HepG2 (cell line): ENCODE measurements around the gene RBM3. TPM values are rescaled to one million over a fixed set of nuclear protein-coding genes. Genes with fewer than 3 reads are reported as not detected.

Experiments
- ATAC-seq: fragments of 200-7000 bp; cut with Tn5 transposase; 3 replicates; pipeline ENCODE4 v1.9.1; 2020; ENCODE audit warnings: mild to moderate bottlenecking, moderate library complexity
- BruUV-seq: library from RNA; stranded (reverse); fragments of 400-500 nt; replicated peaks from 2 replicates; lab custom pipeline; 2021; lab: Mats Ljungman, UMichigan
- CTCF ChIA-PET: fragments of 300-600 bp; formaldehyde crosslinking; extraction: SDS; loops from one replicate; lab custom pipeline; 2021; ENCODE audit warnings: low total read pairs, inconsistent platforms, low intra/inter-chr PET ratio; lab: Yijun Ruan, JAX
- POLR2A ChIA-PET: fragments of 350-600 bp; sonication (Branson Sonifier 250); formaldehyde crosslinking; loops from one replicate; lab custom pipeline; 2020; ENCODE audit warnings: antibody characterized with exemption, inconsistent platforms; lab: Yijun Ruan, JAX
- DNase-seq: peaks from one replicate; pipeline ENCODE4 v3.0.0-alpha.2; 2015; ENCODE audit warnings: low spot score
- FAIRE-seq: peaks from 3 replicates; lab custom pipeline; 2011; peaks lifted over from hg19 to GRCh38; lab: Jason Lieb, UNC
- H2AFZ ChIP-seq: one replicate; pipeline ENCODE4 v1.6.1; 2011; ENCODE audit warnings: low read length, inconsistent platforms
- H3K27ac ChIP-seq: fragments of 300-600 bp; 3 replicates; pipeline ENCODE4 v1.8.0; 2011; ENCODE audit warnings: mixed run types, mild to moderate bottlenecking, mixed read lengths, low read length, inconsistent platforms; ENCODE audit not compliant: insufficient read depth; ENCODE audit errors: extremely low read length
- H3K27me3 ChIP-seq, 2 experiments: fragments of 200-600 bp in 1 of 2; 2 replicates in 1 of 2; 3 replicates in 1 of 2; pipeline versions ENCODE4 v1.6.0 to v1.8.0; 2011; ENCODE audit warnings: low read length in 2 of 2, mild to moderate bottlenecking in 2 of 2, moderate library complexity in 2 of 2, inconsistent platforms in 1 of 2; ENCODE audit not compliant: insufficient read depth in 2 of 2, control insufficient read depth in 1 of 2
- H3K36me3 ChIP-seq, 2 experiments: fragments of 200-600 bp in 1 of 2; replicated peaks in 1 of 2; 2 replicates in 1 of 2; 3 replicates in 1 of 2; pipeline versions ENCODE4 v1.5.1 to v1.8.0; 2011; ENCODE audit warnings: low read length in 2 of 2, inconsistent platforms in 1 of 2; ENCODE audit not compliant: insufficient read depth in 2 of 2, control insufficient read depth in 1 of 2
- H3K4me1 ChIP-seq: 2 replicates; pipeline ENCODE4 v1.5.1; 2012; ENCODE audit warnings: low read length, inconsistent platforms; ENCODE audit not compliant: insufficient read depth
- H3K4me2 ChIP-seq: 2 replicates; pipeline ENCODE4 v1.6.0; 2011; ENCODE audit warnings: low read depth, low read length, inconsistent platforms
- H3K4me3 ChIP-seq, 3 experiments: fragments of 200-600 bp in 1 of 3; sonication (generic), shearing (Covaris generic) in 1 of 3; replicated peaks in 1 of 3; 2 replicates each; pipeline ENCODE4 v1.5.1; 2011 to 2016; ENCODE audit warnings: low read length in 3 of 3, inconsistent platforms in 2 of 3, low read depth in 2 of 3, mild to moderate bottlenecking in 2 of 3, control low read depth in 1 of 3, mixed read lengths in 1 of 3; ENCODE audit not compliant: insufficient read depth in 1 of 3
- H3K79me2 ChIP-seq: one replicate; pipeline ENCODE4 v1.6.1; 2011; ENCODE audit warnings: low read length, inconsistent platforms; ENCODE audit not compliant: insufficient read depth
- H3K9ac ChIP-seq: 2 replicates; pipeline ENCODE4 v1.6.0; 2011; ENCODE audit warnings: mild to moderate bottlenecking, low read depth, low read length, inconsistent platforms; ENCODE audit not compliant: insufficient read depth
- H3K9me3 ChIP-seq: 2 replicates; pipeline ENCODE4 v1.5.1; 2012; ENCODE audit warnings: mild to moderate bottlenecking, low read length
- H4K20me1 ChIP-seq: 2 replicates; pipeline ENCODE4 v1.6.0; 2011; ENCODE audit warnings: inconsistent platforms, mild to moderate bottlenecking, low read length, moderate library complexity; ENCODE audit not compliant: insufficient read depth
- ATAD3A ChIP-seq: sonication (generic); formaldehyde crosslinking; IDR thresholded peaks from 2 replicates; pipeline ENCODE4 v1.4.0; 2020; ENCODE audit warnings: missing genetic modification reagents
- ELF1 ChIP-seq: sonication (generic); formaldehyde crosslinking; IDR thresholded peaks from 2 replicates; pipeline ENCODE4 v1.4.0; 2020; ENCODE audit warnings: missing genetic modification reagents
- GABPB1 ChIP-seq: IDR thresholded peaks from 2 replicates; pipeline ENCODE4 v1.6.1; 2016; ENCODE audit warnings: mild to moderate bottlenecking, missing genetic modification reagents, moderate library complexity, missing compliant biosample characterization
- GTF2F1 ChIP-seq: fragments of 150-350 bp; IDR thresholded peaks from 2 replicates; pipeline ENCODE4 v1.6.1; 2014; ENCODE audit warnings: low read length
- HOXD1 ChIP-seq: sonication (generic); formaldehyde crosslinking; IDR thresholded peaks from 2 replicates; pipeline ENCODE4 v1.5.0; 2020; ENCODE audit warnings: missing genetic modification reagents
- REL ChIP-seq: sonication (generic); formaldehyde crosslinking; conservative IDR thresholded peaks from 2 replicates; pipeline ENCODE4 v1.8.0; 2022; ENCODE audit warnings: mild to moderate bottlenecking, missing genetic modification reagents, moderate library complexity
- SKI ChIP-seq: fragments of 450-650 bp; IDR thresholded peaks from one replicate; pipeline ENCODE4 v1.6.1; 2018; ENCODE audit warnings: mild to moderate bottlenecking; ENCODE audit not compliant: partially characterized antibody
- SNAI1 ChIP-seq: sonication (generic); formaldehyde crosslinking; IDR thresholded peaks from 2 replicates; pipeline ENCODE4 v1.5.0; 2020; ENCODE audit warnings: mild to moderate bottlenecking, missing genetic modification reagents, borderline replicate concordance
- SP5 ChIP-seq: IDR thresholded peaks from 2 replicates; pipeline ENCODE4 v1.6.1; 2016; ENCODE audit warnings: low read depth, borderline replicate concordance
- SRF ChIP-seq: IDR thresholded peaks from 2 replicates; pipeline ENCODE4 v1.6.1; 2011; ENCODE audit warnings: mild to moderate bottlenecking, low read depth, low read length, moderate library complexity
- TCF7 ChIP-seq: sonication (generic); IDR thresholded peaks from 2 replicates; pipeline ENCODE4 v1.6.1; 2016; ENCODE audit warnings: antibody characterized with exemption, low read depth
- ZNF24 ChIP-seq: fragments of 450-650 bp; IDR thresholded peaks from 2 replicates; pipeline ENCODE4 v1.6.1; 2017; ENCODE audit warnings: antibody characterized with exemption, mild to moderate bottlenecking
- ZNF33B ChIP-seq: sonication (generic); formaldehyde crosslinking; IDR thresholded peaks from 2 replicates; pipeline ENCODE4 v1.5.1; 2020; ENCODE audit warnings: mild to moderate bottlenecking, missing genetic modification reagents
- ZSCAN20 ChIP-seq: sonication (generic); formaldehyde crosslinking; IDR thresholded peaks from 2 replicates; pipeline ENCODE4 v1.4.0; 2020; ENCODE audit warnings: missing genetic modification reagents, mild to moderate bottlenecking, borderline replicate concordance
- WGBS: methylation state at CpG from one replicate; pipeline ENCODE4 v1.1.6; 2017; ENCODE audit warnings: low lambda C conversion rate; 5-methylcytosine and 5-hydroxymethylcytosine counted together
- in situ Hi-C: cut with HindIII; loops from 2 replicates; pipeline ENCODE4 v1.10.0; 2017; ENCODE audit warnings: low pct_unique_long_range_greater_than_20kb; ENCODE audit not compliant: extremely low pct_ligation_motif_present
- intact Hi-C: fragments of 100-400 bp; cut with micrococcal nuclease; formaldehyde crosslinking; loops from one replicate; pipeline ENCODE4 v1.10.0; 2022; ENCODE audit not compliant: unreplicated experiment
- polyA plus RNA-seq, 8 experiments: library from polyadenylated mRNA; depleted of rRNA in 3 of 8; stranded (reverse) in 7 of 8; unstranded in 1 of 8; fragments of >200 nt; fragmentation: Illumina TruSeq in 4 of 8; extraction: Trizol in 4 of 8; gene quantifications; 2 replicates each; pipeline versions ENCODE4 v1.2.1 to v1.2.3, GENCODE V29; 2011 to 2016; ENCODE audit warnings: low read depth in 4 of 8, missing spikeins in 1 of 8, mixed read lengths in 1 of 8; ENCODE audit not compliant: insufficient read depth in 1 of 8
- total RNA-seq, 5 experiments: library from RNA; depleted of rRNA; stranded (reverse); fragments of >200 nt; fragmentation: Illumina TruSeq; extraction: Trizol; gene quantifications; 2 replicates each; pipeline ENCODE4 v1.2.3, GENCODE V29; 2016; ENCODE audit warnings: low read depth in 1 of 5
- TF ChIP-seq, protein P1 (sequence below): sonication (generic); formaldehyde crosslinking; IDR thresholded peaks from 2 replicates; pipeline ENCODE4 v1.5.0; 2020; ENCODE audit warnings: missing genetic modification reagents, mild to moderate bottlenecking, borderline replicate concordance

The RBM3 gene
- total and polyA plus RNA-seq, 2 of the 13 experiments (the other 11 are each of a cell fraction or from before 2014, with no cell fraction given) = 123 to 182 TPM

GRCh38 chrX:48531358-48531959 is 42.8 kb upstream of the RBM3 start (continued):
- no peak for TF ChIP-seq SKI

DNA sequence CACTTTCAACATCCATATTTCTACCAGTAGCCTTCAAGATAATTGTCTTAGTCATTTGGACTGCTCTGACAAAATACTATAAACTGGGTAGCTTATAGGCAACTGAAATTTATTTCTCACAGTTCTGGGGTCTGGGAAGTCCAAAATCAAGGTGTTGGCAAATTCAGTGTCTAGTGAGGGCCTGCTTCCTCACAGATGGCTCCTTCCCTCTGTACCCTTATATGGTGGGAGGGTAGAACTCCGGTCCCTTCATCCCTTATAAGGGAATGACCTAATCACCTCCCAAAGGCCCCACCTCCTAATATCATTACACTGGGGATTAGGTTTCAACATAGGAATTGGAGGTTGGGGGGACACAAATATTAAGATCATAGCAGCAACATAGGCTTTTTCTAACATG is 42.1 kb upstream of the RBM3 start:
- Histone ChIP-seq H3K79me2 (no peaks in the 10 kb centered on the region), H3K9me3 (no peaks in the 10 kb centered on the region), H3K27me3 (no peaks in the 10 kb centered on the region), H4K20me1 (no peaks in the 10 kb centered on the region), H3K4me3 (no peak overlapping the region), H3K9ac (no peak overlapping the region), H3K27ac (no peak overlapping the region), H3K4me2 (no peak overlapping the region), H2AFZ (no peak overlapping the region), H3K4me1 (peaks cover 9% of the 10 kb centered on the region), H3K36me3 (peaks cover 1 to 7% of the 10 kb centered on the region in 2 experiments; a peak in 2 of 5 replicates)
- intact Hi-C loops = loop anchor here (10.0 kb wide), 1 partner anchor 57 kb away; the partner anchor contains the start of genes FTSJ1 and SLC38A5
- 100% methylated on average over 1 of the region's 1 CpG for WGBS
- BruUV-seq = no TSS peak
- CTCF ChIA-PET = no interaction called here
- in situ Hi-C loops = no loop called here
- ATAC-seq = no peak
- DNase-seq = no peak
- POLR2A ChIA-PET = interaction anchor here (2.1 kb wide), 1 partner anchor 10 kb away, joined by 6 read pairs; the partner anchor contains the start of gene EBP
- FAIRE-seq = no peak
- TF ChIP-seq REL (CRISPR knock-in tag) (no peak), ZSCAN20 (CRISPR knock-in tag) (no peak)
- TF ChIP-seq, all 625 proteins: peak for 0

- in situ Hi-C loops (no loop called here), intact Hi-C loops (loop anchor here (10.0 kb wide), 1 partner anchor 58 kb away; the partner anchor contains the start of genes FTSJ1 and SLC38A5)
- POLR2A ChIA-PET = no interaction called here
- no peaks in the 10 kb centered on the region for H3K79me2 ChIP-seq
- BruUV-seq = no TSS peak
- WGBS = 97% methylated on average over 3 of the region's 3 CpGs
- ATAC-seq = no peak
- H3K4me1 ChIP-seq = peaks cover 9% of the 10 kb centered on the region
- peaks cover under 1 to 3% of the 10 kb centered on the region in 2 experiments; a peak in 2 of 5 replicates for H3K36me3 ChIP-seq
- CTCF ChIA-PET = no interaction called here
- no peak overlapping the region for H2AFZ ChIP-seq
- DNase-seq = no peak
- no peak for FAIRE-seq
- H3K27me3 ChIP-seq = no peaks in the 10 kb centered on the region
- H3K27ac ChIP-seq = no peak overlapping the region
- no peak overlapping the region for H3K4me3 ChIP-seq
- no peak overlapping the region for H3K9ac ChIP-seq
- H3K9me3 ChIP-seq = no peaks in the 10 kb centered on the region
- no peak overlapping the region for H3K4me2 ChIP-seq
- no peak for TF ChIP-seq SNAI1 (CRISPR knock-in tag)
- TF ChIP-seq ELF1 (CRISPR knock-in tag) = no peak
- TF ChIP-seq HOXD1 (CRISPR knock-in tag) = no peak
- no peak for TF ChIP-seq GABPB1 (CRISPR knock-in tag)
- no peak for TF ChIP-seq ZNF24
- TF ChIP-seq ZNF33B = no peak
- no peak for TF ChIP-seq ATAD3A
- no peak for TF ChIP-seq TCF7
- no peak for TF ChIP-seq GTF2F1
- TF ChIP-seq SP5 (CRISPR knock-in tag) = no peak
- TF ChIP-seq, protein P1, sequence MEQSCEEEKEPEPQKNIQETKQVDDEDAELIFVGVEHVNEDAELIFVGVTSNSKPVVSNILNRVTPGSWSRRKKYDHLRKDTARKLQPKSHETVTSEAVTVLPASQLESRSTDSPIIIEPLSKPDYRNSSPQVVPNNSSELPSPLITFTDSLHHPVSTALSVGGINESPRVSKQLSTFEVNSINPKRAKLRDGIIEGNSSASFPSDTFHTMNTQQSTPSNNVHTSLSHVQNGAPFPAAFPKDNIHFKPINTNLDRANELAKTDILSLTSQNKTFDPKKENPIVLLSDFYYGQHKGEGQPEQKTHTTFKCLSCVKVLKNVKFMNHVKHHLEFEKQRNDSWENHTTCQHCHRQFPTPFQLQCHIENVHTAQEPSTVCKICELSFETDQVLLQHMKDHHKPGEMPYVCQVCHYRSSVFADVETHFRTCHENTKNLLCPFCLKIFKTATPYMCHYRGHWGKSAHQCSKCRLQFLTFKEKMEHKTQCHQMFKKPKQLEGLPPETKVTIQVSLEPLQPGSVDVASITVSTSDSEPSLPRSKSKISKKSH (CRISPR knock-in tag) = no peak
- TF ChIP-seq SRF = no peak
- H4K20me1 ChIP-seq = no peaks in the 10 kb centered on the region
These were observed 41.1 kb upstream of the RBM3 start for GRCh38 chrX:48533165-48533564.
